WI38 (cell line): ENCODE data around the gene ACVR1.

Source experiments
- H3K4me3 ChIP-seq: 2 replicates; pipeline ENCODE4 v1.5.1; 2011; ENCODE audit warnings: low read depth, mild to moderate bottlenecking, control low read depth, low read length
- TF ChIP-seq, protein P1 (sequence below): IDR thresholded peaks from 2 replicates; pipeline ENCODE4 v1.5.1; 2012; ENCODE audit warnings: low read depth, mild to moderate bottlenecking, control low read depth, low read length

ACVR1 gene

DNA sequence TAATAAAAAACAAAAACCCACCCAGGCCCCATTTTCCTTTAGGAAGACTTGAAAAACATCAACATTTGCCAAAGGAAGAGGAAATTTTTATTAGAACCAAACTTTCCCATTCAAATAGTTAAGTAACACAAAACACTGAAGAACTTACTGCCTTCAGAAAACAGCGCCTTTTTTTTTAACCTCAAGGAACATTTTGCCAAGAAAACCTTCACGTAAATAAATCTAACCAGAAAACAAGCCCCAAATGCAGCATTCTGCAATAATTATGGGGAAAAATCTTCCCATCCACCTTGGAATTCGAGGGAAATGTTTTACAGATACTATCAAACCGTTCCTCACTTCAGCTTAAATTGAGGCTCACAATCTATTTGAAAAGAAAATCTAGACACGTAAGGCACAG lies 56.4 kb downstream of the ACVR1 start:
- TF ChIP-seq, protein P1, sequence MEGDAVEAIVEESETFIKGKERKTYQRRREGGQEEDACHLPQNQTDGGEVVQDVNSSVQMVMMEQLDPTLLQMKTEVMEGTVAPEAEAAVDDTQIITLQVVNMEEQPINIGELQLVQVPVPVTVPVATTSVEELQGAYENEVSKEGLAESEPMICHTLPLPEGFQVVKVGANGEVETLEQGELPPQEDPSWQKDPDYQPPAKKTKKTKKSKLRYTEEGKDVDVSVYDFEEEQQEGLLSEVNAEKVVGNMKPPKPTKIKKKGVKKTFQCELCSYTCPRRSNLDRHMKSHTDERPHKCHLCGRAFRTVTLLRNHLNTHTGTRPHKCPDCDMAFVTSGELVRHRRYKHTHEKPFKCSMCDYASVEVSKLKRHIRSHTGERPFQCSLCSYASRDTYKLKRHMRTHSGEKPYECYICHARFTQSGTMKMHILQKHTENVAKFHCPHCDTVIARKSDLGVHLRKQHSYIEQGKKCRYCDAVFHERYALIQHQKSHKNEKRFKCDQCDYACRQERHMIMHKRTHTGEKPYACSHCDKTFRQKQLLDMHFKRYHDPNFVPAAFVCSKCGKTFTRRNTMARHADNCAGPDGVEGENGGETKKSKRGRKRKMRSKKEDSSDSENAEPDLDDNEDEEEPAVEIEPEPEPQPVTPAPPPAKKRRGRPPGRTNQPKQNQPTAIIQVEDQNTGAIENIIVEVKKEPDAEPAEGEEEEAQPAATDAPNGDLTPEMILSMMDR, result no peak
- no peak overlapping the region for H3K4me3 ChIP-seq

DNA sequence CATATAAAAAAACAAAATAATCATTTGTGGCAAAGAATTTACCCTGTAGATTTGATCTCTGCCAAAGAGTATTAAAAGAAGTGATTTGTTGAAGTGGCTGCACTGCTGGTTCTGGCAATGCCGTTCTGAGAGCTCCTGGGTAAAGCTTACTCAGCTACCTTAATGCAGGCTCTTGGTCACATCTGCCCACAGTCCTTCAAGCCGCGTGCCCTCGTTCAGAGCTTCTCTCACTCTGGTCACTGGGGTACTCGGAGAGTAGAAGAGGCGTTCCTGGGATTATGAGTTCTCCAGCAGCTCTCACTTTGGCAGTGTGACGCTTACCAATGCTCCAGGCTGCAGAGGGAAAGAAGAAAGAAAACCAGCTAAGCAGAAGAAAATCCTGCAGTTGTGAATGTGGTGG lies 57.9 kb downstream of the ACVR1 start:
- TF ChIP-seq, protein P1, result no peak
- no peak overlapping the region for H3K4me3 ChIP-seq

- TF ChIP-seq, protein P1, result no peak
These were observed 60.7 kb downstream of the ACVR1 start for GRCh38 chr2:157815421-157815820.

DNA sequence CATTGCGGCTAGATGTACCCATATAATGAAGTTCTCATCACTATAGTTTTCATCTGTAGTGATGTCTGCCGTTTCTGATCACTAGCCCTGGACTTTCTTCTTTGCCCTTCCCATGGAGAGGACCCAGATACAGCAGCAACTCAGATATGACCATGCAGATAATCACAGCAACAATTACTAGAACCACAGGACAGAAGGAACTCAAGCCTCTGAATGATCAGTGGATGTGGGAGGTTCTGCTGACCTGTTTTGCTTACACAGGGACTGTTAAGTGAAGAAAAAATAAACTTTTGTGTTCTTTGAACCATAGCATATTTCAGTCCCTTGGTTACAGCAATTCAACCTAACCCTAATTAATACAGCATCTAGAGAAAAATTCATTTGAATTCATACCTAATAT lies 62.7 kb downstream of the ACVR1 start:
- TF ChIP-seq, protein P1, result no peak
- H3K4me3 ChIP-seq, result no peak overlapping the region

More at GRCh38 chr2:157815421-157815820, 60.7 kb downstream of the ACVR1 start:
- no peak overlapping the region for H3K4me3 ChIP-seq

DNA sequence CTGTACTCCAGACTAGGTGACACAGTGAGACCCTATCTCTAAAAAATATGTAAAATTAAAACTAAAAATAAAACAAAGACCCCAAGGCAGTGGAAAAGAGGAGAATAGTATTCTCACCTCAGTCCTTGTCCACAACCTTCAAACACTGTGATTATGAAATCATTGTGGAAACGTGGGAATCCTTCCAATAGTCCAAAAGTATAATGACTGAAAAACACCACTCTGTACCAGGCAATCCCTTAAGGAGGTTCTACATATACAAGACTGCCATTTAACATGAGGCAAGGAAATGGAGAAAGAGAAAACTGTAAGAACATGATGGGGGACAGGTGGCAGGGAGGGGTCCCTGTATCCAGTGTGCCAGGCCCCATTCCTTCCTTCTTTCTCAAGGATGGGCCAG lies 66.1 kb downstream of the ACVR1 start:
- TF ChIP-seq, protein P1, result no peak
- no peak overlapping the region for H3K4me3 ChIP-seq

DNA sequence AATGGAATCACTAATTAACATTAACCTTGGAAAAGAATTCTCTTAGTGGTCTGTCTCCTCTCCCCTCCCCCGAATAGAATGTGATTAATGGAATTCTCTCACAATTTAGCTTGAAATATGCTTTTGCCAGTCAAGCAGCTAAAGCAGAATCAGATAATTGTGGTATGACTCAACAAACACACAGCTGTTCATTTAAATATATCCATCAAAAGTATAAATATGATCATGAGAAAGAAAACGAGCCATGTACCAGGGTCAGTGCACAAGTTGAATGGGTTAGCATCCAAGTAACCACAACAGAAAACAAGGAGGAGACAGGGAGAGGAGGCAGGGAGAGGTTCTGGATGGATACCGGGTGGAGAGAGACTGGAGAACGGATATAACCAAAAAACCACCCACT lies 66.9 kb downstream of the ACVR1 start:
- H3K4me3 ChIP-seq, result no peak overlapping the region
- TF ChIP-seq, protein P1, result no peak

DNA sequence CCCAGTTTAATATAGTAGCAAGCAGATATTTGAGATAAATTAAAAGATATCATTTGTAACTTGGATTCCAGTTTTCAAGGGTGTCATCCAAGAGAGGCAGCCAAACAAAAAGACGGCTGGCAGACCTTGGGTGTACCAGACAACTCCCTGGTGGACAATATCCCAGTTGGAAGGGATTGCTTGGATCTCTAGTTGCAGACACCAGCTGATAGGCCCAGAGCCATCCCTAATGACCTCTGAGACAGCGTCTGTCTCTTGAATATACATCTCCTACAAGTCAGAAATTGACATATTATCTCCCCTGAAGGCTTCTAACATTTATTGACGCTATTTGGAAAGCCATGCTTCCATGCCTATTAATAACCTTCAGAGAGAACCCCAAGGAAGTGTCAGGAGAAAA lies 67.7 kb downstream of the ACVR1 start:
- TF ChIP-seq, protein P1, result no peak
- no peak overlapping the region for H3K4me3 ChIP-seq
